ENCODE results near the gene COA7.
A peak's percentile ranks its signal among the peaks of the same experiment; 100 is the strongest.
"Not testable (repeated sequence)": the region's sequence is repeated elsewhere in the genome, so short reads cannot be mapped to it uniquely, and the experiment has no call there.

The COA7 gene

GRCh38 chr1:52695627-52696026, 2.5 kb downstream of the COA7 start:
- no peak overlapping the region for H3K9ac ChIP-seq (ENCODE audit: insufficient read length, low read depth)
- no peak for TF ChIP-seq YY1 (IDR thresholded peaks at IDR 0.05; ENCODE audit: insufficient read depth, insufficient read length)
- TF ChIP-seq ZNF274 (IDR thresholded peaks at IDR 0.05; ENCODE audit: low read depth, low read length) = no peak
- TF ChIP-seq SUZ12 (IDR thresholded peaks at IDR 0.05; ENCODE audit: extremely low read depth, insufficient read depth, insufficient read length) = no peak

GRCh38 chr1:52693843-52694242, 4.3 kb downstream of the COA7 start:
- no peak for DNase-seq (ENCODE audit: low read depth, low spot score)
- H3K36me3 ChIP-seq (ENCODE audit: insufficient read depth, insufficient read length, low read length) = peaks cover 66% of the 10 kb centered on the region
- no peak overlapping the region for H3K4me3 ChIP-seq (ENCODE audit: insufficient read length, low read depth)
- no peaks in the 10 kb centered on the region for H3K27me3 ChIP-seq (ENCODE audit: insufficient read depth, insufficient read length)
- peaks cover 3% of the 10 kb centered on the region for H3K4me1 ChIP-seq (ENCODE audit: insufficient read depth, insufficient read length)
- H3K9ac ChIP-seq (ENCODE audit: insufficient read length, low read depth) = no peak overlapping the region
- H3K9me3 ChIP-seq (ENCODE audit: insufficient read depth, low read length) = no peaks in the 10 kb centered on the region
- TF ChIP-seq SUZ12 (IDR thresholded peaks at IDR 0.05; ENCODE audit: extremely low read depth, insufficient read depth, insufficient read length) (no peak), ZNF274 (IDR thresholded peaks at IDR 0.05; ENCODE audit: low read depth, low read length) (no peak), YY1 (IDR thresholded peaks at IDR 0.05; ENCODE audit: insufficient read depth, insufficient read length) (no peak)

More at GRCh38 chr1:52695627-52696026, 2.5 kb downstream of the COA7 start:
- Histone ChIP-seq H3K36me3 (ENCODE audit: insufficient read depth, insufficient read length, low read length) (peaks cover 56% of the 10 kb centered on the region), H3K27me3 (ENCODE audit: insufficient read depth, insufficient read length) (no peaks in the 10 kb centered on the region), H3K4me3 (ENCODE audit: insufficient read length, low read depth) (no peak overlapping the region), H3K9me3 (ENCODE audit: insufficient read depth, low read length) (no peaks in the 10 kb centered on the region), H3K4me1 (ENCODE audit: insufficient read depth, insufficient read length) (peaks cover 3% of the 10 kb centered on the region)
- no peak for DNase-seq (ENCODE audit: low read depth, low spot score)

GRCh38 chr1:52693351-52693750, 4.8 kb downstream of the COA7 start:
- not testable (repeated sequence) for H3K4me3 ChIP-seq (ENCODE audit: insufficient read length, low read depth); H3K27me3 ChIP-seq (ENCODE audit: insufficient read depth, insufficient read length); H3K9me3 ChIP-seq (ENCODE audit: insufficient read depth, low read length); H3K9ac ChIP-seq (ENCODE audit: insufficient read length, low read depth); DNase-seq (ENCODE audit: low read depth, low spot score); H3K4me1 ChIP-seq (ENCODE audit: insufficient read depth, insufficient read length)
- H3K36me3 ChIP-seq (ENCODE audit: insufficient read depth, insufficient read length, low read length) = peaks cover 71% of the 10 kb centered on the region

- Histone ChIP-seq H3K9ac (ENCODE audit: insufficient read length, low read depth) (no peak overlapping the region), H3K36me3 (ENCODE audit: insufficient read depth, insufficient read length, low read length) (peaks cover 78% of the 10 kb centered on the region), H3K4me1 (ENCODE audit: insufficient read depth, insufficient read length) (no peaks in the 10 kb centered on the region), H3K27me3 (ENCODE audit: insufficient read depth, insufficient read length) (no peaks in the 10 kb centered on the region), H3K9me3 (ENCODE audit: insufficient read depth, low read length) (no peaks in the 10 kb centered on the region), H3K4me3 (ENCODE audit: insufficient read length, low read depth) (no peak overlapping the region)
- DNase-seq (ENCODE audit: low read depth, low spot score) = no peak
- TF ChIP-seq ZNF274 (IDR thresholded peaks at IDR 0.05; ENCODE audit: low read depth, low read length) (no peak), SUZ12 (IDR thresholded peaks at IDR 0.05; ENCODE audit: extremely low read depth, insufficient read depth, insufficient read length) (no peak), YY1 (IDR thresholded peaks at IDR 0.05; ENCODE audit: insufficient read depth, insufficient read length) (no peak)
These were observed 5.5 kb downstream of the COA7 start for GRCh38 chr1:52692697-52693096.

- H3K36me3 ChIP-seq (ENCODE audit: insufficient read depth, insufficient read length, low read length) = peaks cover 82% of the 10 kb centered on the region
- no peaks in the 10 kb centered on the region for H3K4me1 ChIP-seq (ENCODE audit: insufficient read depth, insufficient read length)
- TF ChIP-seq ZNF274 (IDR thresholded peaks at IDR 0.05; ENCODE audit: low read depth, low read length) = no peak
- TF ChIP-seq YY1 (IDR thresholded peaks at IDR 0.05; ENCODE audit: insufficient read depth, insufficient read length) = no peak
- TF ChIP-seq SUZ12 (IDR thresholded peaks at IDR 0.05; ENCODE audit: extremely low read depth, insufficient read depth, insufficient read length) = no peak
- H3K9ac ChIP-seq (ENCODE audit: insufficient read length, low read depth) = no peak overlapping the region
- no peaks in the 10 kb centered on the region for H3K27me3 ChIP-seq (ENCODE audit: insufficient read depth, insufficient read length)
- no peak for DNase-seq (ENCODE audit: low read depth, low spot score)
- no peaks in the 10 kb centered on the region for H3K9me3 ChIP-seq (ENCODE audit: insufficient read depth, low read length)
- no peak overlapping the region for H3K4me3 ChIP-seq (ENCODE audit: insufficient read length, low read depth)
These were observed 6.3 kb downstream of the COA7 start for GRCh38 chr1:52691821-52692220.

GRCh38 chr1:52686830-52687229, 11.3 kb downstream of the COA7 start:
- no peak for TF ChIP-seq SUZ12 (IDR thresholded peaks at IDR 0.05; ENCODE audit: extremely low read depth, insufficient read depth, insufficient read length)
- peaks cover 60% of the 10 kb centered on the region for H3K36me3 ChIP-seq (ENCODE audit: insufficient read depth, insufficient read length, low read length)
- no peaks in the 10 kb centered on the region for H3K4me1 ChIP-seq (ENCODE audit: insufficient read depth, insufficient read length)
- H3K4me3 ChIP-seq (ENCODE audit: insufficient read length, low read depth) = no peak overlapping the region
- H3K27me3 ChIP-seq (ENCODE audit: insufficient read depth, insufficient read length) = no peaks in the 10 kb centered on the region
- no peaks in the 10 kb centered on the region for H3K9me3 ChIP-seq (ENCODE audit: insufficient read depth, low read length)
- no peak overlapping the region for H3K9ac ChIP-seq (ENCODE audit: insufficient read length, low read depth)
- DNase-seq (ENCODE audit: low read depth, low spot score) = no peak

GRCh38 chr1:52686261-52686751, 11.8 kb downstream of the COA7 start:
- H3K9me3 ChIP-seq (ENCODE audit: insufficient read depth, low read length); H3K9ac ChIP-seq (ENCODE audit: insufficient read length, low read depth); H3K4me1 ChIP-seq (ENCODE audit: insufficient read depth, insufficient read length); H3K4me3 ChIP-seq (ENCODE audit: insufficient read length, low read depth); H3K27me3 ChIP-seq (ENCODE audit: insufficient read depth, insufficient read length): not testable (repeated sequence)
- peak; percentile 80 for DNase-seq (ENCODE audit: low read depth, low spot score)
- H3K36me3 ChIP-seq (ENCODE audit: insufficient read depth, insufficient read length, low read length) = peaks cover 57% of the 10 kb centered on the region

GRCh38 chr1:52684545-52684944, 13.6 kb downstream of the COA7 start:
- H3K36me3 ChIP-seq (ENCODE audit: insufficient read depth, insufficient read length, low read length) = peaks cover 41% of the 10 kb centered on the region
- no peak for DNase-seq (ENCODE audit: low read depth, low spot score)
- no peaks in the 10 kb centered on the region for H3K27me3 ChIP-seq (ENCODE audit: insufficient read depth, insufficient read length)
- TF ChIP-seq YY1 (IDR thresholded peaks at IDR 0.05; ENCODE audit: insufficient read depth, insufficient read length) (no peak), SUZ12 (IDR thresholded peaks at IDR 0.05; ENCODE audit: extremely low read depth, insufficient read depth, insufficient read length) (no peak), ZNF274 (IDR thresholded peaks at IDR 0.05; ENCODE audit: low read depth, low read length) (no peak)
- peaks cover 2% of the 10 kb centered on the region for H3K4me1 ChIP-seq (ENCODE audit: insufficient read depth, insufficient read length)
- no peak overlapping the region for H3K4me3 ChIP-seq (ENCODE audit: insufficient read length, low read depth)
- no peak overlapping the region for H3K9ac ChIP-seq (ENCODE audit: insufficient read length, low read depth)
- H3K9me3 ChIP-seq (ENCODE audit: insufficient read depth, low read length) = no peaks in the 10 kb centered on the region
